CD8-positive, alpha-beta memory T cell (primary cell): ENCODE measurements around the gene PRR33. TPM values are rescaled to one million over a fixed set of nuclear protein-coding genes. Genes with fewer than 3 reads are reported as not detected.
A peak's percentile ranks its signal among the peaks of the same experiment; 100 is the strongest.

ENCODE experiments used
- CTCF ChIA-PET: fragments of 350-600 bp; sonication (Branson Sonifier 250); formaldehyde crosslinking; loops from one replicate; lab custom pipeline; 2021; ENCODE audit warnings: antibody characterized with exemption; lab: Charles Lee
- POLR2A ChIA-PET: fragments of 350-600 bp; sonication (Branson Sonifier 250); formaldehyde crosslinking; loops from one replicate; lab custom pipeline; 2021; ENCODE audit warnings: antibody characterized with exemption; lab: Charles Lee
- DNase-seq, 5 donors: peaks; one replicate each; pipeline versions ENCODE4 v3.0.0 to v3.0.0-alpha.2; 2020 to 2022; ENCODE audit warnings: mixed read lengths in 1 of 5
- H3K27ac ChIP-seq: one replicate; pipeline ENCODE4 v1.7.0; 2013; ENCODE audit warnings: low read depth, mild to moderate bottlenecking, low read length, moderate library complexity
- H3K27me3 ChIP-seq: 2 replicates; pipeline ENCODE4 v1.7.0; 2013; ENCODE audit warnings: low read length, mild to moderate bottlenecking; ENCODE audit not compliant: insufficient read depth, poor library complexity, severe bottlenecking
- H3K36me3 ChIP-seq: 2 replicates; pipeline ENCODE4 v1.7.0; 2013; ENCODE audit warnings: mild to moderate bottlenecking, low read length, moderate library complexity; ENCODE audit not compliant: insufficient read depth
- H3K4me1 ChIP-seq: 2 replicates; pipeline ENCODE4 v1.7.0; 2013; ENCODE audit warnings: mild to moderate bottlenecking, low read length, moderate library complexity; ENCODE audit not compliant: insufficient read depth
- H3K4me3 ChIP-seq: 2 replicates; pipeline ENCODE4 v1.7.0; 2013; ENCODE audit warnings: mild to moderate bottlenecking, low read length
- H3K9me3 ChIP-seq: 2 replicates; pipeline ENCODE4 v1.7.0; 2013; ENCODE audit warnings: mild to moderate bottlenecking, low read length
- H3K27ac Mint-ChIP-seq, 8 donors: one replicate each; pipeline ENCODE4 v1.8.0; 2020 to 2021; ENCODE audit warnings: mixed read lengths in 8 of 8, mild to moderate bottlenecking in 6 of 8, inconsistent platforms in 3 of 8, moderate library complexity in 3 of 8
- H3K27me3 Mint-ChIP-seq, 2 donors: one replicate each; pipeline ENCODE4 v1.8.0; 2020 to 2021; ENCODE audit warnings: mixed read lengths in 2 of 2, mild to moderate bottlenecking in 1 of 2, moderate library complexity in 1 of 2
- H3K36me3 Mint-ChIP-seq, 3 donors: one replicate each; pipeline ENCODE4 v1.8.0; 2020 to 2021; ENCODE audit warnings: mixed read lengths in 3 of 3, inconsistent platforms in 1 of 3, mild to moderate bottlenecking in 1 of 3
- H3K4me1 Mint-ChIP-seq, 3 donors: one replicate each; pipeline ENCODE4 v1.8.0; 2020 to 2021; ENCODE audit warnings: mixed read lengths in 3 of 3, inconsistent platforms in 1 of 3, mild to moderate bottlenecking in 1 of 3
- H3K4me3 Mint-ChIP-seq, 7 donors: one replicate each; pipeline ENCODE4 v1.8.0; 2020 to 2021; ENCODE audit warnings: mixed read lengths in 7 of 7, mild to moderate bottlenecking in 6 of 7, moderate library complexity in 4 of 7, inconsistent platforms in 2 of 7
- H3K9me3 Mint-ChIP-seq, 5 donors: one replicate each; pipeline ENCODE4 v1.8.0; 2020 to 2022; ENCODE audit warnings: mixed read lengths in 5 of 5, mild to moderate bottlenecking in 3 of 5, moderate library complexity in 2 of 5, inconsistent platforms in 1 of 5
- polyA plus RNA-seq: library from polyadenylated mRNA; unstranded; fragments of 300-500 nt; fragmentation: Illumina TruSeq; gene quantifications from one replicate; pipeline ENCODE4 v1.2.3, GENCODE V29; 2021
- total RNA-seq, 2 experiments: library from RNA; stranded (reverse); gene quantifications; one replicate each; pipeline ENCODE4 v1.2.3, GENCODE V29; 2021

PRR33 gene
- total and polyA plus RNA-seq, 3 experiments from 2014 or later: 0.17 TPM; not detected in 2

DNA sequence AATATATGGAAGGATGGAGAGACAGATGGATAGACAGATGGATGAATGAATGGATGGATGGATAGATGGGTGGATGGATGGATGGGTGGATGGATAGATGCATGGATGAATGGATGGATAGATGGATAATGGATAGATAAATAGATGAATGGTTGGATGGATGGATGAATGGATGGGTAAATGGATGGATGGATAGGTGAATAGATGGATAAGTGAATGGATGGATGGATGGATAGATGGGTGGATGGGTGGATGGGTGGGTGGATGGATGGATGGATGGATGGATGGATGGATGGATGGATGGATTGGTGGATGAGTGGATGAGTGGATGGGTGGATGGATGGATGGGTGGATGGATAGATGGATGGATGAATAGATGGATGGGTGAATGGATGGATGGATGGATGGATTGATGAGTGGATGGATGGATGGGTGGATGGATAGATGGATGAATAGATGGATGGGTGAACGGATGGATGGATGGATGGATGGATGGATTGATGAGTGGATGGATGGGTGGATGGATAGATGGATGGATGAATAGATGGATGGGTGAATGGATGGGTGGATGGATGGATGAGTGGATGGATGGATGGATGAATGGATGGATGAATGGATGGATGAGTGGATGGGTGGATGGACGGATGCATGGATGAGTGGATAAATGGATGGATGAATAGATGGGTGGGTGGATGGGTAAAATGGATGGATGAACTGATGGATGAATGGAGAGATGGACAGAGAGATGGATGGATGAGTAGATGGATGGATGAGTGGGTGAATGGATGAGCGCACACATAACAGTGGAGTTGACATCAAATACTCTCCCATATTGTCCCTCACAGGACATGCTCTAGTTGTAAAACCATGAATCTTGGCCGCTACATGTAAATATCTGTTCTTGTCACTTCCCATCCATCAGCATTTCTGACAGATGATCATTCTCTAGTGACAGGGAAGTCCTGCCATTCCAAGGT lies 30.0 kb downstream of the PRR33 start:
- POLR2A ChIA-PET: no interaction called here
- Mint-ChIP-seq H3K36me3 (peaks cover 0 to 41% (median 0%) of the 10 kb centered on the region in 3 donors), H3K27me3 (no peaks in the 10 kb centered on the region)

GRCh38 chr11:1860108-1860507 lies 31.6 kb downstream of the PRR33 start:
- Histone ChIP-seq H3K4me1 (peaks cover 80% of the 10 kb centered on the region), H3K27ac (no peak overlapping the region), H3K4me3 (no peak overlapping the region), H3K36me3 (no peaks in the 10 kb centered on the region), H3K9me3 (no peaks in the 10 kb centered on the region), H3K27me3 (no peaks in the 10 kb centered on the region)
- Mint-ChIP-seq H3K27ac (no peak overlapping the region), H3K4me1 (peaks cover 14 to 24% (median 16%) of the 10 kb centered on the region in 3 donors), H3K36me3 (peaks cover 0 to 35% (median 0%) of the 10 kb centered on the region in 3 donors), H3K4me3 (no peak overlapping the region), H3K9me3 (no peaks in the 10 kb centered on the region), H3K27me3 (no peaks in the 10 kb centered on the region)
- no peak for DNase-seq
- ChIA-PET CTCF (no interaction called here), POLR2A (no interaction called here)

More for the DNA sequence above, 30.0 kb downstream of the PRR33 start:
- H3K9me3 Mint-ChIP-seq: no peaks in the 10 kb centered on the region
- Histone ChIP-seq H3K4me3 (no peak overlapping the region), H3K36me3 (no peaks in the 10 kb centered on the region), H3K27ac (no peak overlapping the region), H3K4me1 (peaks cover 65% of the 10 kb centered on the region), H3K9me3 (no peaks in the 10 kb centered on the region), H3K27me3 (no peaks in the 10 kb centered on the region)
- H3K4me1 Mint-ChIP-seq: peaks cover 14 to 29% (median 15%) of the 10 kb centered on the region in 3 donors
- no peak for DNase-seq
- H3K27ac Mint-ChIP-seq: no peak overlapping the region
- H3K4me3 Mint-ChIP-seq: no peak overlapping the region
- CTCF ChIA-PET: interaction anchor here (1.5 kb wide), 1 partner anchor 15 kb away, joined by 4 read pairs; no protein-coding TSS in a partner anchor

- Histone ChIP-seq H3K27ac (no peak overlapping the region), H3K36me3 (no peaks in the 10 kb centered on the region), H3K4me3 (no peak overlapping the region), H3K4me1 (peaks cover 89% of the 10 kb centered on the region), H3K9me3 (no peaks in the 10 kb centered on the region), H3K27me3 (no peaks in the 10 kb centered on the region)
- H3K27ac Mint-ChIP-seq: peak overlapping the region in 2 of 8 donors; percentile 76 to 89
- no peak for DNase-seq
- H3K36me3 Mint-ChIP-seq: peaks cover 0 to 35% (median 0%) of the 10 kb centered on the region in 3 donors
- peaks cover 14 to 22% (median 20%) of the 10 kb centered on the region in 3 donors for H3K4me1 Mint-ChIP-seq
- H3K27me3 Mint-ChIP-seq: no peaks in the 10 kb centered on the region
- ChIA-PET POLR2A (no interaction called here), CTCF (no interaction called here)
- H3K4me3 Mint-ChIP-seq: peak overlapping the region in 1 of 7 donors; percentile 46
- no peaks in the 10 kb centered on the region for H3K9me3 Mint-ChIP-seq
Observed at GRCh38 chr11:1859004-1859403, 32.7 kb downstream of the PRR33 start.

DNA sequence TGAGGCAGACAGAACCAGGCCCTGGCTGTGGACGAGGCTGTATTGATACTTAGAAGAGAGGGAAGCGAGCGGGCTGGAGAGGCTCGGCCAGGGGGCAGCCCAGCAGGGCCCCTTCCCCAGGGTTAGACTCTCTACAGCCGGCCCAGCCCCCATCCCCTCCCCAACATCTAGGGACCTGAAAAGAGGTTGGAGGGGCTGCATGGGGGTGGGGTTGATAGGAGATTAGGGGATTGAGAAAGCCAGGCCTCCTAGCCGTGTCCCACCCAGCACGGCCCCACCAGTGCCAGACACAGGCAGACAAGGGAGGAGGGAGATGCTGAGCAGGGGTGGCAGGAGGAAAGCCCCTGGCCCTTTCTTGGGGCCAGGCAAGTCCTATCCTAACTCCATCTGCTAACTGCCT lies 33.1 kb downstream of the PRR33 start:
- Mint-ChIP-seq H3K27ac (peak overlapping the region in 4 of 8 donors; percentile 34 to 91 (median 70)), H3K36me3 (peaks cover 0 to 40% (median 0%) of the 10 kb centered on the region in 3 donors), H3K4me1 (peaks cover 14 to 24% (median 22%) of the 10 kb centered on the region in 3 donors), H3K4me3 (no peak overlapping the region), H3K9me3 (no peaks in the 10 kb centered on the region), H3K27me3 (no peaks in the 10 kb centered on the region)
- Histone ChIP-seq H3K27ac (no peak overlapping the region), H3K9me3 (no peaks in the 10 kb centered on the region), H3K4me3 (no peak overlapping the region), H3K36me3 (no peaks in the 10 kb centered on the region), H3K4me1 (peaks cover 84% of the 10 kb centered on the region), H3K27me3 (no peaks in the 10 kb centered on the region)
- CTCF ChIA-PET: no interaction called here
- DNase-seq: no peak
- POLR2A ChIA-PET: no interaction called here

- POLR2A ChIA-PET: no interaction called here
- Mint-ChIP-seq H3K4me3 (peak overlapping the region in 1 of 7 donors; percentile 34), H3K36me3 (peaks cover 0 to 41% (median 0%) of the 10 kb centered on the region in 3 donors), H3K9me3 (no peaks in the 10 kb centered on the region), H3K27ac (peak overlapping the region in 4 of 8 donors; percentile 34 to 91 (median 72)), H3K27me3 (no peaks in the 10 kb centered on the region), H3K4me1 (peaks cover 14 to 22% (median 21%) of the 10 kb centered on the region in 3 donors)
- CTCF ChIA-PET: no interaction called here
- H3K4me1 ChIP-seq: peaks cover 80% of the 10 kb centered on the region
- no peak for DNase-seq
- H3K27ac ChIP-seq: no peak overlapping the region
- no peak overlapping the region for H3K4me3 ChIP-seq
- H3K36me3 ChIP-seq: no peaks in the 10 kb centered on the region
- H3K9me3 ChIP-seq: no peaks in the 10 kb centered on the region
- no peaks in the 10 kb centered on the region for H3K27me3 ChIP-seq
Observed at GRCh38 chr11:1858154-1858553, 33.5 kb downstream of the PRR33 start.

- Histone ChIP-seq H3K4me1 (peaks cover 76% of the 10 kb centered on the region), H3K27me3 (no peaks in the 10 kb centered on the region), H3K36me3 (no peaks in the 10 kb centered on the region), H3K27ac (no peak overlapping the region), H3K4me3 (no peak overlapping the region), H3K9me3 (no peaks in the 10 kb centered on the region)
- peaks cover 0 to 43% (median 0%) of the 10 kb centered on the region in 3 donors for H3K36me3 Mint-ChIP-seq
- peaks cover 24 to 33% (median 29%) of the 10 kb centered on the region in 3 donors for H3K4me1 Mint-ChIP-seq
- H3K9me3 Mint-ChIP-seq: no peaks in the 10 kb centered on the region
- CTCF ChIA-PET: interaction anchor here (1.1 to 7.4 kb wide), 4 partner anchors 24 to 164 kb away, joined by 4 to 93 read pairs (median 26); partner anchors contain the start of gene SYT8
- POLR2A ChIA-PET: interaction anchor here (1.0 kb wide), 1 partner anchor 14 kb away, joined by 4 read pairs; no protein-coding TSS in a partner anchor
- no peak overlapping the region for H3K4me3 Mint-ChIP-seq
- H3K27ac Mint-ChIP-seq: no peak overlapping the region
- no peak for DNase-seq
- no peaks in the 10 kb centered on the region for H3K27me3 Mint-ChIP-seq
Observed at GRCh38 chr11:1857064-1857463, 34.6 kb downstream of the PRR33 start.

DNA sequence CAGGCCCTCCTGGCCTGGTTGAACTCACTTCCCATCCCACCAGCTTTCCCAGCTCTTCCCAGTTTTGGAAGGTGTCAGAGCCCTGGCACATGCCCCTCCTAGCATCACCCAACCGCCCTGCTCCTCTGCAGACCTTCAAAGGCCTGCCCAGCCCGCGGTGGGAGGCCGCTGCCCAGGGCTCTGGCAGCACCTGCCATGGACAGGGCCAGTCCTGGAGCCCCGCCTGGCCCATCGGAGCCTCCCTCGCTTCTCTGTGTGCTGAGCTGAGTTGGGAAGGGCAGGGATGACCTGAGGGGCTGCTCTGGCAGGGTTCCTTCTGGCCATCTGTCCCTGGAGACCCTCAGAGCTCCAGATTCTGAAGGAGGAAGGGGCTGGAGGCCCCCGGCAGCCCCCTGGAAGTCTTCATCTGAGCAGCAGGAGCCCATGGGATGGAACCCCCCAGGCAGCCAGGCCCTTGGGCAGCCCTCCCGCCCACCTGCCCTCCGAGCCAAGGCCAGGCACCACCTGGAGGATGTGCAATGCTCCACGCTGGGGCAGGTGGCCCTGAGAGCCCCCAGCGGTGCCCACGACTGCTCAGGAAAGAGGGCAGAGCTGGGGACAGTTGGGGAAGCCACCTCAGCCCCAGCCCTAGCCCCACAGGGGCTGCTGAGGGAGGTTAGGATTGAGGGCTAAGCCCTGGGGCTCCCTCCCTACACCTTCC lies 35.2 kb downstream of the PRR33 start:
- no peaks in the 10 kb centered on the region for H3K9me3 ChIP-seq
- no peaks in the 10 kb centered on the region for H3K36me3 ChIP-seq
- POLR2A ChIA-PET: no interaction called here
- Mint-ChIP-seq H3K4me3 (peak overlapping the region in 4 of 7 donors; percentile 52 to 99 (median 58)), H3K27ac (peak overlapping the region in 7 of 8 donors; percentile 26 to 90 (median 68)), H3K36me3 (peaks cover 0 to 43% (median 0%) of the 10 kb centered on the region in 3 donors), H3K4me1 (peaks cover 27 to 39% (median 34%) of the 10 kb centered on the region in 3 donors), H3K9me3 (no peaks in the 10 kb centered on the region), H3K27me3 (no peaks in the 10 kb centered on the region)
- no peak overlapping the region for H3K4me3 ChIP-seq
- H3K27ac ChIP-seq: no peak overlapping the region
- H3K27me3 ChIP-seq: no peaks in the 10 kb centered on the region
- no peak for DNase-seq
- CTCF ChIA-PET: interaction anchor here (1.1 to 7.4 kb wide), 7 partner anchors 20 to 296 kb away, joined by 3 to 93 read pairs (median 10); partner anchors contain the start of gene SYT8
- H3K4me1 ChIP-seq: peaks cover 76% of the 10 kb centered on the region
